IMR-90 (cell line): ENCODE data around the gene SPPL3. TPM values are rescaled to one million over a fixed set of nuclear protein-coding genes. Genes with fewer than 3 reads are reported as not detected.
A peak's percentile ranks its signal among the peaks of the same experiment; 100 is the strongest.

Experiments
- ATAC-seq: fragments of 200-7000 bp; cut with Tn5 transposase; 2 replicates; pipeline ENCODE4 v1.9.1; 2020; ENCODE audit warnings: low read depth, mild to moderate bottlenecking, moderate library complexity
- BruUV-seq: library from RNA; stranded (reverse); fragments of 400-500 nt; replicated peaks from 2 replicates; lab custom pipeline; 2021; lab: Mats Ljungman, UMichigan
- CTCF ChIA-PET: fragments of 300-600 bp; formaldehyde crosslinking; extraction: SDS; loops from one replicate; lab custom pipeline; 2021; ENCODE audit warnings: antibody characterized with exemption; lab: Yijun Ruan, JAX
- POLR2A ChIA-PET: fragments of 300-600 bp; sonication (Branson Sonifier 250); formaldehyde crosslinking; loops from one replicate; lab custom pipeline; 2022; ENCODE audit warnings: antibody characterized with exemption; ENCODE audit not compliant: unreplicated experiment; lab: Charles Lee
- DNase-seq: peaks from one replicate; pipeline ENCODE4 v3.0.0; 2013
- H2AFZ ChIP-seq: replicated peaks from 2 replicates; pipeline ENCODE3; 2013; ENCODE audit warnings: low read length, mild to moderate bottlenecking; ENCODE audit not compliant: poor library complexity
- H2AK5ac ChIP-seq: 2 replicates; pipeline ENCODE4 v1.6.1; 2013; ENCODE audit warnings: low read depth, low read length, inconsistent platforms
- H2AK9ac ChIP-seq: replicated peaks from 2 replicates; pipeline ENCODE3; 2013; ENCODE audit warnings: mild to moderate bottlenecking, low read depth, low read length, moderate library complexity; ENCODE audit not compliant: poor library complexity
- H2BK120ac ChIP-seq: 2 replicates; pipeline ENCODE4 v1.6.1; 2013; ENCODE audit warnings: low read depth, low read length, inconsistent platforms
- H2BK15ac ChIP-seq: 3 replicates; pipeline ENCODE4 v1.6.1; 2013; ENCODE audit warnings: low read depth, low read length, inconsistent platforms
- H2BK20ac ChIP-seq: 2 replicates; pipeline ENCODE4 v1.6.1; 2013; ENCODE audit warnings: low read depth, mild to moderate bottlenecking, inconsistent platforms, low read length, moderate library complexity
- H2BK5ac ChIP-seq: 2 replicates; pipeline ENCODE4 v1.6.1; 2013; ENCODE audit warnings: mild to moderate bottlenecking, low read depth, low read length, inconsistent platforms; ENCODE audit not compliant: poor library complexity, severe bottlenecking
- H3K14ac ChIP-seq: replicated peaks from 2 replicates; pipeline ENCODE4 v1.6.1; 2013; ENCODE audit warnings: low read depth, low read length, inconsistent platforms
- H3K18ac ChIP-seq: 2 replicates; pipeline ENCODE4 v1.6.1; 2013; ENCODE audit warnings: low read depth, low read length, control low read depth
- H3K23ac ChIP-seq: 2 replicates; pipeline ENCODE4 v1.6.1; 2013; ENCODE audit warnings: low read depth, low read length, inconsistent platforms
- H3K27ac ChIP-seq: 2 replicates; pipeline ENCODE4 v1.5.1; 2013; ENCODE audit warnings: mild to moderate bottlenecking, control low read depth, low read length; ENCODE audit not compliant: insufficient read depth
- H3K27me3 ChIP-seq: 2 replicates; pipeline ENCODE4 v1.6.1; 2013; ENCODE audit warnings: low read length; ENCODE audit not compliant: control insufficient read depth, insufficient read depth
- H3K36me3 ChIP-seq: 2 replicates; pipeline ENCODE4 v1.6.1; 2013; ENCODE audit warnings: low read length, mixed read lengths; ENCODE audit not compliant: control insufficient read depth, insufficient read depth
- H3K4ac ChIP-seq: 2 replicates; pipeline ENCODE4 v1.6.1; 2013; ENCODE audit warnings: low read depth, low read length, inconsistent platforms
- H3K4me1 ChIP-seq: 2 replicates; pipeline ENCODE4 v1.6.1; 2013; ENCODE audit warnings: low read length, mixed read lengths; ENCODE audit not compliant: control insufficient read depth, insufficient read depth
- H3K4me2 ChIP-seq: 2 replicates; pipeline ENCODE4 v1.6.1; 2013; ENCODE audit warnings: low read depth, mild to moderate bottlenecking, control low read depth, low read length, moderate library complexity
- H3K4me3 ChIP-seq: 2 replicates; pipeline ENCODE4 v1.5.1; 2013; ENCODE audit warnings: low read depth, mild to moderate bottlenecking, control low read depth, low read length, moderate library complexity; ENCODE audit not compliant: insufficient read depth
- H3K56ac ChIP-seq: 2 replicates; pipeline ENCODE4 v1.6.1; 2013; ENCODE audit warnings: low read length, inconsistent platforms; ENCODE audit not compliant: insufficient read depth; ENCODE audit errors: extremely low read depth
- H3K79me1 ChIP-seq, 2 experiments: 2 replicates each; pipeline ENCODE4 v1.6.1; 2013; ENCODE audit warnings: low read length in 2 of 2, inconsistent platforms in 1 of 2, low read depth in 1 of 2
- H3K9ac ChIP-seq: 2 replicates; pipeline ENCODE4 v1.6.1; 2013; ENCODE audit warnings: low read depth, low read length, control low read depth
- H3K9me1 ChIP-seq: 2 replicates; pipeline ENCODE4 v1.6.1; 2013; ENCODE audit warnings: low read length, inconsistent platforms; ENCODE audit not compliant: insufficient read depth
- H3K9me3 ChIP-seq: 2 replicates; pipeline ENCODE4 v1.6.1; 2013; ENCODE audit warnings: low read length; ENCODE audit not compliant: control insufficient read depth, insufficient read depth
- H4K20me1 ChIP-seq: 2 replicates; pipeline ENCODE4 v1.6.1; 2013; ENCODE audit warnings: low read length, inconsistent platforms; ENCODE audit not compliant: insufficient read depth
- H4K5ac ChIP-seq: 2 replicates; pipeline ENCODE4 v1.6.1; 2013; ENCODE audit warnings: mild to moderate bottlenecking, low read depth, low read length, control low read depth
- H4K8ac ChIP-seq, 2 experiments: 2 replicates each; pipeline ENCODE4 v1.6.1; 2013; ENCODE audit warnings: low read depth in 2 of 2, low read length in 2 of 2, control low read depth in 1 of 2, inconsistent platforms in 1 of 2
- H4K91ac ChIP-seq: 2 replicates; pipeline ENCODE4 v1.6.1; 2013; ENCODE audit warnings: low read depth, low read length, inconsistent platforms; ENCODE audit not compliant: insufficient read depth
- BHLHE40 ChIP-seq: fragments of 150-350 bp; IDR thresholded peaks from 2 replicates; pipeline ENCODE4 v1.6.1; 2016; ENCODE audit warnings: mild to moderate bottlenecking, low read depth, low read length
- CEBPB ChIP-seq: IDR thresholded peaks from 2 replicates; pipeline ENCODE4 v1.6.1; 2012; ENCODE audit warnings: low read depth, low read length, improper control_type of control experiment
- CHD1 ChIP-seq: IDR thresholded peaks from 2 replicates; pipeline ENCODE4 v1.6.1; 2012; ENCODE audit warnings: low read depth, low read length, improper control_type of control experiment
- CTCF ChIP-seq: conservative IDR thresholded peaks from 2 replicates; pipeline ENCODE4 v1.5.1; 2012; ENCODE audit warnings: mild to moderate bottlenecking, low read depth, low read length, improper control_type of control experiment
- ELK1 ChIP-seq: fragments of 150-350 bp; IDR thresholded peaks from 2 replicates; pipeline ENCODE4 v1.6.1; 2016; ENCODE audit warnings: low read depth, mild to moderate bottlenecking, low read length, moderate library complexity, borderline replicate concordance
- FOS ChIP-seq: fragments of 150-350 bp; IDR thresholded peaks from 2 replicates; pipeline ENCODE4 v1.6.1; 2016; ENCODE audit warnings: low read depth, low read length
- MAFK ChIP-seq: IDR thresholded peaks from 2 replicates; pipeline ENCODE4 v1.6.1; 2012; ENCODE audit warnings: low read depth, low read length, improper control_type of control experiment
- MAZ ChIP-seq: IDR thresholded peaks from 2 replicates; pipeline ENCODE4 v1.6.1; 2012; ENCODE audit warnings: low read depth, mild to moderate bottlenecking, low read length, improper control_type of control experiment, moderate library complexity, borderline replicate concordance
- MXI1 ChIP-seq: IDR thresholded peaks from 2 replicates; pipeline ENCODE4 v1.6.1; 2012; ENCODE audit warnings: low read depth, mild to moderate bottlenecking, low read length, moderate library complexity, borderline replicate concordance
- NFE2L2 ChIP-seq: fragments of 150-350 bp; IDR thresholded peaks from 2 replicates; pipeline ENCODE4 v1.6.1; 2016; ENCODE audit warnings: low read depth, mild to moderate bottlenecking, low read length
- POLR2A ChIP-seq: IDR thresholded peaks from 2 replicates; pipeline ENCODE4 v1.6.1; 2012; ENCODE audit warnings: mild to moderate bottlenecking, low read depth, low read length
- RAD21 ChIP-seq: IDR thresholded peaks from 2 replicates; pipeline ENCODE4 v1.6.1; 2012; ENCODE audit warnings: low read length, improper control_type of control experiment
- RCOR1 ChIP-seq: IDR thresholded peaks from 2 replicates; pipeline ENCODE4 v1.6.1; 2012; ENCODE audit warnings: mild to moderate bottlenecking, low read length, improper control_type of control experiment; ENCODE audit not compliant: insufficient replicate concordance
- RFX5 ChIP-seq: IDR thresholded peaks from 2 replicates; pipeline ENCODE4 v1.8.0; 2012; ENCODE audit warnings: low read depth, mild to moderate bottlenecking, low read length, moderate library complexity
- SMC3 ChIP-seq: fragments of 150-350 bp; IDR thresholded peaks from 2 replicates; pipeline ENCODE4 v1.6.1; 2016; ENCODE audit warnings: low read depth, mild to moderate bottlenecking, antibody characterized with exemption, low read length, moderate library complexity
- USF2 ChIP-seq: fragments of 150-350 bp; IDR thresholded peaks from 2 replicates; pipeline ENCODE4 v1.6.1; 2017; ENCODE audit warnings: mild to moderate bottlenecking, antibody characterized with exemption, low read length, low read depth
- WGBS, 2 experiments: methylation state at CpG; one replicate each; pipeline versions ENCODE4 v1.1.5 to v1.1.7; 2013; ENCODE audit warnings: missing lambda C conversion rate in 2 of 2; ENCODE audit not compliant: insufficient read length in 1 of 2; ENCODE audit errors: extremely low coverage in 2 of 2; 5-methylcytosine and 5-hydroxymethylcytosine counted together
- dilution Hi-C: fragments of 300-500 bp; cut with HindIII; formaldehyde crosslinking; loops from one replicate; pipeline ENCODE4 v1.14.3; 2018; ENCODE audit warnings: low sequenced_read_pairs; ENCODE audit not compliant: unreplicated experiment
- in situ Hi-C: fragments of 300-500 bp; cut with MboI; formaldehyde crosslinking; loops from 3 replicates; pipeline ENCODE4 v1.14.3; 2019; ENCODE audit warnings: low sequenced_read_pairs, inconsistent platforms, mixed read lengths
- intact Hi-C: fragments of 100-400 bp; cut with micrococcal nuclease; formaldehyde crosslinking; loops from 2 replicates; pipeline ENCODE4 v1.10.0; 2022
- polyA plus RNA-seq, 3 experiments: library from polyadenylated mRNA; depleted of rRNA; stranded (reverse); fragments of >200 nt; gene quantifications; 2 replicates each; pipeline ENCODE4 v1.2.3, GENCODE V29; 2012; ENCODE audit warnings: low replicate concordance in 1 of 3
- total RNA-seq: library from RNA; depleted of rRNA; stranded (reverse); fragments of >200 nt; gene quantifications from 2 replicates; pipeline ENCODE4 v1.2.3, GENCODE V29; 2012

The SPPL3 gene
- total and polyA plus RNA-seq, 2 of the 4 experiments (the other 2 are of a cell fraction) = 1.6 to 18.0 TPM

- no peaks in the 10 kb centered on the region for H3K9me1 ChIP-seq
- H3K79me1 ChIP-seq = no peaks in the 10 kb centered on the region
- no peak overlapping the region for H3K4ac ChIP-seq
- no peak overlapping the region for H3K4me3 ChIP-seq
- POLR2A ChIA-PET = no interaction called here
- H3K36me3 ChIP-seq = no peaks in the 10 kb centered on the region
- H3K4me2 ChIP-seq = no peak overlapping the region
- no peak overlapping the region for H3K23ac ChIP-seq
- in situ Hi-C loops = no loop called here
- H4K91ac ChIP-seq = no peak overlapping the region
- no peak overlapping the region for H2AK9ac ChIP-seq
- no peaks in the 10 kb centered on the region for H4K20me1 ChIP-seq
- ATAC-seq = peak; percentile 71
- dilution Hi-C loops = no loop called here
- H2AK5ac ChIP-seq = no peak overlapping the region
- no peak overlapping the region for H2BK120ac ChIP-seq
- no peaks in the 10 kb centered on the region for H3K27me3 ChIP-seq
- no peak overlapping the region for H2BK20ac ChIP-seq
- peak overlapping the region; percentile 43 for H2AFZ ChIP-seq
- CTCF ChIA-PET = interaction anchor here (0.7 kb wide), 1 partner anchor 356 kb away, joined by 3 read pairs; no protein-coding TSS in a partner anchor
- H4K5ac ChIP-seq = no peak overlapping the region
- no peak overlapping the region for H4K8ac ChIP-seq
- H3K14ac ChIP-seq = no peak overlapping the region
- no peak overlapping the region for H2BK15ac ChIP-seq
- no peak overlapping the region for H3K9ac ChIP-seq
- no peak overlapping the region for H3K27ac ChIP-seq
- H2BK5ac ChIP-seq = no peak overlapping the region
- TF ChIP-seq CEBPB = no peak
- no peak for TF ChIP-seq CHD1
- TF ChIP-seq MAZ = no peak
- TF ChIP-seq RFX5 = no peak
- peak; percentile 42; the same call in 1 of the 2 replicates for TF ChIP-seq SMC3
- TF ChIP-seq POLR2A = no peak
- TF ChIP-seq RCOR1 = no peak
- TF ChIP-seq USF2 = no peak
- TF ChIP-seq FOS = no peak
- no peak for TF ChIP-seq ELK1
- TF ChIP-seq RAD21 = peak; percentile 49
- TF ChIP-seq CTCF = peak; percentile 57
- TF ChIP-seq NFE2L2 = no peak
- TF ChIP-seq MXI1 = no peak
- no peak for TF ChIP-seq MAFK
- TF ChIP-seq BHLHE40 = no peak
- intact Hi-C loops = loop anchor here (5.0 kb wide), 1 partner anchor 153 kb away; no protein-coding TSS in a partner anchor
- BruUV-seq = no TSS peak
- peak; percentile 18 for DNase-seq
- H3K4me1 ChIP-seq = no peaks in the 10 kb centered on the region
- no peak overlapping the region for H3K18ac ChIP-seq
- no peak overlapping the region for H3K56ac ChIP-seq
- 0% methylated on average over 1 of the region's 9 CpGs; no CpG with 5 or more reads in 1 of the 2 experiments for WGBS, 2 experiments
- H3K9me3 ChIP-seq = no peaks in the 10 kb centered on the region
Measured at GRCh38 chr12:120944645-120945217, 40.6 kb upstream of the SPPL3 start.
